Activated T-cell treated with anti-CD3 and anti-CD28 coated beads for 1 hour (primary cell): ENCODE data around the gene RIC1.
"Not testable (repeated sequence)": the region's sequence is repeated elsewhere in the genome, so short reads cannot be mapped to it uniquely, and the experiment has no call there.

Experiments
- DNase-seq: peaks from one replicate; pipeline ENCODE4 v3.0.0-alpha.2; 2020; ENCODE audit warnings: low read depth

RIC1 gene

GRCh38 chr9:5671711-5672353 lies 42.9 kb downstream of the RIC1 start:
- no peak for DNase-seq

GRCh38 chr9:5675046-5675445 lies 46.1 kb downstream of the RIC1 start:
- not testable (repeated sequence) for DNase-seq

GRCh38 chr9:5683591-5683990 lies 54.7 kb downstream of the RIC1 start:
- not testable (repeated sequence) for DNase-seq

GRCh38 chr9:5684101-5684500 lies 55.2 kb downstream of the RIC1 start:
- no peak for DNase-seq

- DNase-seq: no peak
These were observed 59.2 kb downstream of the RIC1 start for GRCh38 chr9:5688109-5688508.

GRCh38 chr9:5690278-5690677 lies 61.4 kb downstream of the RIC1 start:
- DNase-seq: no peak

GRCh38 chr9:5695860-5696259 lies 67.0 kb downstream of the RIC1 start:
- DNase-seq: no peak

- no peak for DNase-seq
These were observed 68.0 kb downstream of the RIC1 start for GRCh38 chr9:5696884-5697283.

GRCh38 chr9:5698004-5698403 lies 69.1 kb downstream of the RIC1 start:
- DNase-seq: no peak

- no peak for DNase-seq
These were observed 70.1 kb downstream of the RIC1 start for GRCh38 chr9:5698810-5699556.

GRCh38 chr9:5708414-5708813 lies 79.5 kb downstream of the RIC1 start:
- DNase-seq: no peak

GRCh38 chr9:5712651-5713390 lies 83.9 kb downstream of the RIC1 start:
- DNase-seq: no peak

- DNase-seq: no peak
These were observed 85.8 kb downstream of the RIC1 start for GRCh38 chr9:5714501-5715401.

- DNase-seq: no peak
These were observed 86.7 kb downstream of the RIC1 start for GRCh38 chr9:5715548-5716127.

- not testable (repeated sequence) for DNase-seq
These were observed 88.5 kb downstream of the RIC1 start for GRCh38 chr9:5717434-5717833.

GRCh38 chr9:5718296-5719032 lies 89.6 kb downstream of the RIC1 start:
- DNase-seq: no peak

- no peak for DNase-seq
These were observed 90.4 kb downstream of the RIC1 start for GRCh38 chr9:5719100-5719926.

- DNase-seq: no peak
These were observed 91.2 kb downstream of the RIC1 start for GRCh38 chr9:5720151-5720550.

- DNase-seq: no peak
These were observed 92.6 kb downstream of the RIC1 start for GRCh38 chr9:5721279-5722087.
